GM10847 (cell line): ENCODE measurements around the gene ITPKA.
A peak's percentile ranks its signal among the peaks of the same experiment; 100 is the strongest.

Experiments used
- POLR2A ChIP-seq: IDR thresholded peaks from 2 replicates; pipeline ENCODE4 v1.6.1; 2011; ENCODE audit not compliant: insufficient read length; ENCODE audit errors: extremely low read depth

The ITPKA gene

GRCh38 chr15:41493205-41493901 lies at the start of gene ITPKA:
ITPKA (plus strand) TSS chr15:41493874; CDS start chr15:41493928, 54 bp downstream.
- peak; percentile 51 for TF ChIP-seq POLR2A

- TF ChIP-seq POLR2A = no peak
These were observed 48.3 kb upstream of the ITPKA start for GRCh38 chr15:41445399-41445798.

- no peak for TF ChIP-seq POLR2A
These were observed 31.4 kb upstream of the ITPKA start for GRCh38 chr15:41462084-41462795.

GRCh38 chr15:41464889-41465580 lies 28.6 kb upstream of the ITPKA start:
- no peak for TF ChIP-seq POLR2A

GRCh38 chr15:41465822-41466421 lies 27.8 kb upstream of the ITPKA start:
- no peak for TF ChIP-seq POLR2A

DNA sequence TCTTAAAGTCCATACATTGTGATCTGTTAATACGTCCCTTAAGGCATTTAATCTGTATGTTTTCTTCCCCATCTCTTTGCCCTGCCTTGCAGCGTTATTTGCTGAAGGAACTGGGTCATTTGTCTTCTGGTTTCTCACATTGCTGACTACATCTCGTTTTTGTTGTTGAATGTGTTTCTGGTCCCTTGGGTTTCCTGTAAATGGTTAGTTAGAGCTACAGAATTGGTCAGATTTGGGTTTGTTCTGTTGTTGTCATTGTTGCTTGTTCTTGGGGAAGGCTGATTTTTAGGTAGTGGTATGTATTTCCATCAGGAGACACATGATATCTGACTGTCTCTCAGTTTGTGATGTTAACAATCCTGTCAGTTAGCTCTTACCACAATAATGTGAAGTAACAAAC lies 27.0 kb upstream of the ITPKA start:
- TF ChIP-seq POLR2A = no peak

DNA sequence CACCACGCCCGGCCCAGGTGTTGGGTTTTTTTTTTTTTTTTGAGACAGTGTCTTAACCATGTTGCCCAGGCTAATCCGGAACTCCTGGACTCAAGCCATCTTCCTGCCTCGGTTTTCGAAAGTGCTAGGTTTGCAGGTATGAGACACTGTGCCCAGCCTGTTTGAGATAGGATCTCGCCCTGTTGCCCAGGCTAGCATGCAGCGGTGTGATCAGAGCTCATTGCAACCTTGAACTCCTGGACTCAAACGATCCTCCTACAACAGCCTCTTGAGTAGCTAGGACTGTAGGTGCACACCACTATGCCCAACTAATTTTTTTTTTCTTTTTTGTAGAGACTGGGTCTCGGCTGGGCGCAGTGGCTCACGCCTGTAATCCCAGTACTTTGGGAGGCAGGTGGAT lies 20.3 kb upstream of the ITPKA start:
- no peak for TF ChIP-seq POLR2A

DNA sequence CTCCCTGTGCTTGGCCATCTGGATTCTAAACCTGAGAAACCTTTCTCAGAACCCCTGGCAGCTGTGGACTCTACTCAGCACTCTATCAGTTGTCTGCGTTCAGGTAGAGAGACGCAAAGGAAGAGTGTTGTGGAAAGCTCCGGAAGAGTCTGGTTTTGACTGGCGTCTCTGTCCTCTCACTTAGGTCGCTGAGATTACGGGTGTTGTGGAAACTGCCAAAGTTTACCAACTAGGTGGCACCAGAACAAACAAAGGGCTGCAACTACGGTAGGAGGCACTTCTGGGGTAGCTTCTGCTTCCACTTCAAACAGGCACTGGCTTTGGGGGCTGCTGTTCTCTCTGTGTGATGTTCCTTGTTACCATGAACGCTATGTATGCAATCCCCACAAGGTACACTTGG lies 19.2 kb upstream of the ITPKA start:
- no peak for TF ChIP-seq POLR2A

DNA sequence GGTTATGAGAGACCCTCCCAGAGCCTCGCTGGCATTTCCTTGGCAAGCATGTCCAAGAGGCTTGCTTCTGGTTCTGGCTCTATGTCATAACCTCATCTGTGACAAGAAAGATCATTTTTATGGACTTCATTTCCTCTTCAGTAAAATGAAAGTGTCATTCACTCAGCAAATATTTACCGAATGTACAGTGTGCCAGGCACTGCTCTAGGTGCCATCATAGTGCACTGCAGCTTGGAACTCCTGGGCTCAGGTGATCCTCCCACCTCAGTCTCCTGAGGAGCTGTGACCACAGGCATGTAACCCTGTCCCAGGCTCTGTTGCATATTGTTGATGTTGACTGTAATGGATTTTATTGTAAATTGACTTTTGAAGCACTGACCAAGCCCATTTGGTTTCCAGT lies 18.7 kb upstream of the ITPKA start:
- no peak for TF ChIP-seq POLR2A

- no peak for TF ChIP-seq POLR2A
These were observed 17.1 kb upstream of the ITPKA start for GRCh38 chr15:41476416-41477048.

GRCh38 chr15:41480396-41481140 lies 13.1 kb upstream of the ITPKA start:
- TF ChIP-seq POLR2A = no peak

- TF ChIP-seq POLR2A = no peak
These were observed 11.4 kb upstream of the ITPKA start for GRCh38 chr15:41482110-41482877.

- TF ChIP-seq POLR2A = no peak
These were observed 10.6 kb upstream of the ITPKA start for GRCh38 chr15:41483115-41483514.

DNA sequence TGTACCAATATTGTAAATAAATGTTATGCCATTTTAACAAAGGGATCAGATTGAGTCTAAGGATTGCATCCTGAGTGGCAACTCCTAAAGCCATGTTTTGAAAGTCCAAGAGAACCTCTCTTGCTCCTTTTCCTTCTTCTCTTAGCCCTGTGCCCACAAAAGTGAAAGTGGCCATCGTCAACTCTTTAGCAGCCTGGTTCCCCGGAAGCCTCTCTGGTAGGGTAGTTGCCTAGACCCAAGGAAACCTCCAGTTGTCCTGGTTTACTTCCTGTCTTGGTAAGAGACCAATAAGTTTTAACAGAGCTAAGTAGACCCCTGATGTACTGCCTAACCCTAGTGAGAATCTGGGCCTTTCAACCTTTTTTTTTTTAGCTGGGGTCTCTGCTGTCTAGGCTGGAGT lies 10.2 kb upstream of the ITPKA start:
- no peak for TF ChIP-seq POLR2A
